ENCODE results near the gene EZH2. TPM values are rescaled to one million over a fixed set of nuclear protein-coding genes. Genes with fewer than 3 reads are reported as not detected.
A peak's percentile ranks its signal among the peaks of the same experiment; 100 is the strongest.

EZH2 gene
- total RNA-seq, 4 donors from 2014 or later, result 1.7 to 5.8 (median 2.4) TPM

DNA sequence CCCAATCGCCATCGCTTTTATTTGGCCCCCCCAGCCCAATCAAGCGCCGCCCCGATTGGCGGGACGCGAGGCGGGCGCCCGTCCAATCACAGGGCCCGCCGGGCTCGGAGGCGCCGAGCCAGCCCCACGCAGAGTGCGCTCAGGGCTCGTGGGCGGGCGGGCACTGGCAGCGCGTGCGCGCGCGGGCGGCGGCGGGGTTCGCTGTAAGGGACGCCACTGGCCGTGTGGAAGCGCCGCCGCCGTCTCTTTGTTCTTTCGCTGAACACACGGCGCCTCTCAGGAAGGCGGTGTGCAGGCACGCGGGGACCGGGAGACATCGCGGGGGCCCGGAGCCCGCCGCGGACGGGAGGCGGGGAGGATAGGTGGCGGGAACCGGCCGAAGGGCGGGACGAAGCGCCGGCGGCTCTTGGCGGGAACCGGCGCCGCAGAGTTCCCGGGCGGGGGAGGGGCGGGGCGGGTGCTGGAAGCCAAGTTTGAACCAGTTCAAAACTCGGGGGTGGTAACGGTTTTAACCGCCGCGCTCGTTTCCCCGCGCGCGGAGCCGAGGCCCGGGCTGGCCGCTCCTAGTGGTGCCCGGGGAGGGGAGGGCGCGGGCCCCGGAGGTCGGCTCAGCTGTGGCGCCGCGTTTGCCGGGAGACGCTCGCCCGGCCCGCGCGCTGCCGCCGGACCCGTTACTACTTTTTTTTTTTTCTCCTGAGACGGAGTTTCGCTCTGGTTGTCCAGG, 370 bp upstream of the EZH2 start:
- ATAC-seq (ENCODE audit: low FRiP score) (peak; percentile 98), DNase-seq (ENCODE audit: low spot score) (peak; percentile 67)
- TF ChIP-seq, protein P1, sequence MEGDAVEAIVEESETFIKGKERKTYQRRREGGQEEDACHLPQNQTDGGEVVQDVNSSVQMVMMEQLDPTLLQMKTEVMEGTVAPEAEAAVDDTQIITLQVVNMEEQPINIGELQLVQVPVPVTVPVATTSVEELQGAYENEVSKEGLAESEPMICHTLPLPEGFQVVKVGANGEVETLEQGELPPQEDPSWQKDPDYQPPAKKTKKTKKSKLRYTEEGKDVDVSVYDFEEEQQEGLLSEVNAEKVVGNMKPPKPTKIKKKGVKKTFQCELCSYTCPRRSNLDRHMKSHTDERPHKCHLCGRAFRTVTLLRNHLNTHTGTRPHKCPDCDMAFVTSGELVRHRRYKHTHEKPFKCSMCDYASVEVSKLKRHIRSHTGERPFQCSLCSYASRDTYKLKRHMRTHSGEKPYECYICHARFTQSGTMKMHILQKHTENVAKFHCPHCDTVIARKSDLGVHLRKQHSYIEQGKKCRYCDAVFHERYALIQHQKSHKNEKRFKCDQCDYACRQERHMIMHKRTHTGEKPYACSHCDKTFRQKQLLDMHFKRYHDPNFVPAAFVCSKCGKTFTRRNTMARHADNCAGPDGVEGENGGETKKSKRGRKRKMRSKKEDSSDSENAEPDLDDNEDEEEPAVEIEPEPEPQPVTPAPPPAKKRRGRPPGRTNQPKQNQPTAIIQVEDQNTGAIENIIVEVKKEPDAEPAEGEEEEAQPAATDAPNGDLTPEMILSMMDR (IDR thresholded peaks at IDR 0.05), result no peak

GRCh38 chr7:148883266-148884048, 634 bp downstream of the EZH2 start:
- TF ChIP-seq, protein P1 (IDR thresholded peaks at IDR 0.05), result no peak
- DNase-seq (ENCODE audit: low spot score), result peak; percentile 38
- ATAC-seq (ENCODE audit: low FRiP score), result peak; percentile 33

- no peak for ATAC-seq (ENCODE audit: low FRiP score)
- DNase-seq (ENCODE audit: low spot score), result no peak
- TF ChIP-seq, protein P1 (IDR thresholded peaks at IDR 0.05), result no peak
These were observed 1.2 kb downstream of the EZH2 start for GRCh38 chr7:148882841-148883265.

GRCh38 chr7:148882192-148882591, 1.9 kb downstream of the EZH2 start:
- TF ChIP-seq, protein P1 (IDR thresholded peaks at IDR 0.05), result no peak
- ATAC-seq (ENCODE audit: low FRiP score), result no peak
- DNase-seq (ENCODE audit: low spot score), result no peak

DNA sequence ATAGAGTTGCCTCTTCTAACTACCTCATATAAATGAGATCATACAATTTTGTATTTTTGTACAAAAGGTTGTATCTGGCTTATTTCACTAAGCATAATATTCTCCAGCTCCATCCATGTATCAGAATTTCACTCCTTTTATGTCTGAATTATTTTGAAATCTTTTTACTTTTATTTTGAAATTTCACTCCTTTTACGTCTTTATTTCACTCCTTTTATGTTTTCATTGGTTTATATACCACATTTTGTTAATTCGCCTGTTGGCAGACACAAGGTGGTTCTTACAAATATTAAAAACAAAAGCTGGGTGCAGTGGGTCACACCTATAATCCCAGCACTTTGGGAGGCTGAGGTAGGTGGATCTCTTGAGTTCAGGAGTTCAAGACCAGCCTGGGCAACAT, 5.8 kb downstream of the EZH2 start:
- TF ChIP-seq, protein P1 (IDR thresholded peaks at IDR 0.05), result no peak
- no peak for DNase-seq (ENCODE audit: low spot score)
- ATAC-seq (ENCODE audit: low FRiP score), result no peak

- ATAC-seq (ENCODE audit: low FRiP score) (no peak), DNase-seq (ENCODE audit: low spot score) (no peak)
- TF ChIP-seq, protein P1 (IDR thresholded peaks at IDR 0.05), result no peak
These were observed 6.6 kb downstream of the EZH2 start for GRCh38 chr7:148877517-148877916.

Data from omental fat pad (tissue), 4 donors.